K562 (cell line): Measurements from ENCODE around the gene PIGB. TPM values are rescaled to one million over a fixed set of nuclear protein-coding genes. Genes with fewer than 3 reads are reported as not detected.

Experiments used
- CBX3 ChIP-seq, 2 experiments: IDR thresholded peaks; 1 replicate in 1 of 2; 2 replicates in 1 of 2; pipeline ENCODE4 v1.6.1; 2012; ENCODE audit warnings: inconsistent platforms in 2 of 2, low read length in 2 of 2, borderline replicate concordance in 1 of 2, control low read depth in 1 of 2
- DIDO1 ChIP-seq: fragments of 450-650 bp; IDR thresholded peaks from 2 replicates; pipeline ENCODE4 v1.6.1; 2016; ENCODE audit warnings: low read depth, missing biosample characterization, missing genetic modification characterization
- FIP1L1 ChIP-seq: fragments of 200-400 bp; formaldehyde crosslinking; IDR thresholded peaks from 2 replicates; pipeline ENCODE4 v1.6.1; 2018; ENCODE audit warnings: mild to moderate bottlenecking, low read depth, low read length; ENCODE audit not compliant: poor library complexity, severe bottlenecking
- HDAC8 ChIP-seq: fragments of 450-650 bp; IDR thresholded peaks from 2 replicates; pipeline ENCODE4 v1.6.1; 2016; ENCODE audit warnings: mild to moderate bottlenecking, missing genetic modification characterization, moderate library complexity, missing compliant biosample characterization
- MEF2D ChIP-seq: conservative IDR thresholded peaks from 2 replicates; pipeline ENCODE4 v1.6.1; 2016; ENCODE audit warnings: low read depth, missing genetic modification characterization, missing compliant biosample characterization
- MYBL2 ChIP-seq, 2 experiments: fragments of 450-650 bp in 1 of 2; sonication (generic) in 1 of 2; formaldehyde crosslinking in 1 of 2; IDR thresholded peaks; 2 replicates each; pipeline versions ENCODE4 v1.6.1 to v1.8.1; 2017 to 2022; ENCODE audit warnings: borderline replicate concordance in 1 of 2, inconsistent platforms in 1 of 2, low read depth in 1 of 2, mild to moderate bottlenecking in 1 of 2, missing genetic modification reagents in 1 of 2, moderate library complexity in 1 of 2
- NCOA1 ChIP-seq: fragments of 450-650 bp; IDR thresholded peaks from 2 replicates; pipeline ENCODE4 v1.6.1; 2016; ENCODE audit warnings: low read depth
- NCOA2 ChIP-seq, 2 experiments: fragments of 450-650 bp; IDR thresholded peaks; 2 replicates each; pipeline ENCODE4 v1.6.1; 2018; ENCODE audit warnings: mild to moderate bottlenecking in 2 of 2, moderate library complexity in 1 of 2; ENCODE audit not compliant: partially characterized antibody in 2 of 2
- TBL1XR1 ChIP-seq, 2 experiments: IDR thresholded peaks; 2 replicates each; pipeline ENCODE4 v1.6.1; 2012; ENCODE audit warnings: improper control_type of control experiment in 2 of 2, low read length in 2 of 2, mild to moderate bottlenecking in 1 of 2
- TOE1 ChIP-seq, 2 experiments: fragments of 450-650 bp in 1 of 2; sonication (generic) in 1 of 2; formaldehyde crosslinking in 1 of 2; IDR thresholded peaks; 2 replicates each; pipeline versions ENCODE4 v1.7.1 to v1.8.0; 2016 to 2022; ENCODE audit warnings: borderline replicate concordance in 2 of 2, mild to moderate bottlenecking in 2 of 2, antibody characterized with exemption in 1 of 2, inconsistent platforms in 1 of 2, low read depth in 1 of 2, missing genetic modification reagents in 1 of 2, moderate library complexity in 1 of 2
- ZNF140 ChIP-seq: fragments of 250-450 bp; sonication (Bioruptor Pico); IDR thresholded peaks from 2 replicates; pipeline ENCODE4 v1.8.0; 2021; ENCODE audit warnings: moderate library complexity, mild to moderate bottlenecking, inconsistent platforms
- ZNF3 ChIP-seq: fragments of 250-450 bp; sonication (Bioruptor Pico); IDR thresholded peaks from 2 replicates; pipeline ENCODE4 v1.5.0; 2021; ENCODE audit warnings: mild to moderate bottlenecking, moderate library complexity
- ZNF830 ChIP-seq: fragments of 250-450 bp; sonication (Bioruptor Pico); IDR thresholded peaks from 2 replicates; pipeline ENCODE4 v1.5.0; 2021; ENCODE audit warnings: mild to moderate bottlenecking
- polyA plus RNA-seq, 8 experiments: library from polyadenylated mRNA; depleted of rRNA in 4 of 8; stranded (reverse) in 5 of 8; unstranded in 3 of 8; fragments of >200 nt; fragmentation: Nextera tagmentation in 2 of 8; fragmentation: Illumina TruSeq in 1 of 8; extraction: Ambion mirVana in 2 of 8; extraction: Trizol in 1 of 8; gene quantifications; 2 replicates each; pipeline versions ENCODE4 v1.2.1 to v1.2.3, GENCODE V29; 2011 to 2014; ENCODE audit warnings: inconsistent platforms in 1 of 8, missing spikeins in 1 of 8
- total RNA-seq, 7 experiments: library from RNA; depleted of rRNA in 6 of 7; stranded (reverse); fragments of >200 nt in 6 of 7; fragmentation: Illumina TruSeq in 2 of 7; extraction: Trizol in 2 of 7; gene quantifications; 2 replicates each; pipeline versions ENCODE4 v1.2.1 to v1.2.3, GENCODE V29; 2011 to 2021; ENCODE audit warnings: low replicate concordance in 1 of 7
- TF ChIP-seq, protein P1 (sequence below): fragments of 250-450 bp; sonication (Bioruptor Pico); IDR thresholded peaks from 2 replicates; pipeline ENCODE4 v1.4.0; 2020
- TF ChIP-seq, protein P2 (sequence below), 3 experiments: fragments of 200-800 bp in 1 of 3; fragments of 250-450 bp in 1 of 3; fragments of 450-650 bp in 1 of 3; sonication (Bioruptor Pico) in 1 of 3; sonication (Bioruptor generic) in 1 of 3; formaldehyde crosslinking in 1 of 3; IDR thresholded peaks; 2 replicates each; pipeline versions ENCODE4 v1.6.1 to v1.8.0; 2016 to 2022; ENCODE audit warnings: mild to moderate bottlenecking in 2 of 3, missing genetic modification characterization in 2 of 3, missing compliant biosample characterization in 1 of 3, moderate library complexity in 1 of 3

The PIGB gene
- total and polyA plus RNA-seq, 9 of the 15 experiments (the other 6 are each of a cell fraction or from before 2014, with no cell fraction given) = 9.9 to 32.3 (median 18.2) TPM

GRCh38 chr15:55318588-55319494 lies at the start of gene PIGB, which contains the start of gene PIGBOS1 (continued):
- TF ChIP-seq TOE1 (IDR thresholded peaks at IDR 0.05; ENCODE audit: borderline replicate concordance) (peak; percentile 80; the same call in 1 of the 2 replicates), TOE1 (CRISPR knock-in tag; IDR thresholded peaks at IDR 0.05; ENCODE audit: borderline replicate concordance, low read depth) (no peak), FIP1L1 (no peak), ZNF3 (no peak), NCOA2 (IDR thresholded peaks at IDR 0.05; ENCODE audit: partially characterized antibody in 2 of 2) (no peak), MYBL2 (IDR thresholded peaks at IDR 0.05; ENCODE audit: low read depth) (no peak; the same call in 1 of the 2 replicates), MYBL2 (CRISPR knock-in tag; IDR thresholded peaks at IDR 0.05; ENCODE audit: borderline replicate concordance) (no peak), DIDO1 (tag) (peak; percentile 71), TBL1XR1 (IDR thresholded peaks at IDR 0.05; ENCODE audit: low read length in 2 of 2) (peak; percentile 35 to 41; a peak in 2 of 4 replicates), ZNF140 (no peak), HDAC8 (tag) (no peak), CBX3 (IDR thresholded peaks at IDR 0.05; ENCODE audit: borderline replicate concordance in 1 of 2, low read length in 2 of 2) (no peak; a peak in 1 of 3 replicates), MEF2D (no peak), NCOA1 (no peak; the same call in 1 of the 2 replicates), ZNF830 (CRISPR knock-in tag) (no peak)
- TF ChIP-seq, protein P1, sequence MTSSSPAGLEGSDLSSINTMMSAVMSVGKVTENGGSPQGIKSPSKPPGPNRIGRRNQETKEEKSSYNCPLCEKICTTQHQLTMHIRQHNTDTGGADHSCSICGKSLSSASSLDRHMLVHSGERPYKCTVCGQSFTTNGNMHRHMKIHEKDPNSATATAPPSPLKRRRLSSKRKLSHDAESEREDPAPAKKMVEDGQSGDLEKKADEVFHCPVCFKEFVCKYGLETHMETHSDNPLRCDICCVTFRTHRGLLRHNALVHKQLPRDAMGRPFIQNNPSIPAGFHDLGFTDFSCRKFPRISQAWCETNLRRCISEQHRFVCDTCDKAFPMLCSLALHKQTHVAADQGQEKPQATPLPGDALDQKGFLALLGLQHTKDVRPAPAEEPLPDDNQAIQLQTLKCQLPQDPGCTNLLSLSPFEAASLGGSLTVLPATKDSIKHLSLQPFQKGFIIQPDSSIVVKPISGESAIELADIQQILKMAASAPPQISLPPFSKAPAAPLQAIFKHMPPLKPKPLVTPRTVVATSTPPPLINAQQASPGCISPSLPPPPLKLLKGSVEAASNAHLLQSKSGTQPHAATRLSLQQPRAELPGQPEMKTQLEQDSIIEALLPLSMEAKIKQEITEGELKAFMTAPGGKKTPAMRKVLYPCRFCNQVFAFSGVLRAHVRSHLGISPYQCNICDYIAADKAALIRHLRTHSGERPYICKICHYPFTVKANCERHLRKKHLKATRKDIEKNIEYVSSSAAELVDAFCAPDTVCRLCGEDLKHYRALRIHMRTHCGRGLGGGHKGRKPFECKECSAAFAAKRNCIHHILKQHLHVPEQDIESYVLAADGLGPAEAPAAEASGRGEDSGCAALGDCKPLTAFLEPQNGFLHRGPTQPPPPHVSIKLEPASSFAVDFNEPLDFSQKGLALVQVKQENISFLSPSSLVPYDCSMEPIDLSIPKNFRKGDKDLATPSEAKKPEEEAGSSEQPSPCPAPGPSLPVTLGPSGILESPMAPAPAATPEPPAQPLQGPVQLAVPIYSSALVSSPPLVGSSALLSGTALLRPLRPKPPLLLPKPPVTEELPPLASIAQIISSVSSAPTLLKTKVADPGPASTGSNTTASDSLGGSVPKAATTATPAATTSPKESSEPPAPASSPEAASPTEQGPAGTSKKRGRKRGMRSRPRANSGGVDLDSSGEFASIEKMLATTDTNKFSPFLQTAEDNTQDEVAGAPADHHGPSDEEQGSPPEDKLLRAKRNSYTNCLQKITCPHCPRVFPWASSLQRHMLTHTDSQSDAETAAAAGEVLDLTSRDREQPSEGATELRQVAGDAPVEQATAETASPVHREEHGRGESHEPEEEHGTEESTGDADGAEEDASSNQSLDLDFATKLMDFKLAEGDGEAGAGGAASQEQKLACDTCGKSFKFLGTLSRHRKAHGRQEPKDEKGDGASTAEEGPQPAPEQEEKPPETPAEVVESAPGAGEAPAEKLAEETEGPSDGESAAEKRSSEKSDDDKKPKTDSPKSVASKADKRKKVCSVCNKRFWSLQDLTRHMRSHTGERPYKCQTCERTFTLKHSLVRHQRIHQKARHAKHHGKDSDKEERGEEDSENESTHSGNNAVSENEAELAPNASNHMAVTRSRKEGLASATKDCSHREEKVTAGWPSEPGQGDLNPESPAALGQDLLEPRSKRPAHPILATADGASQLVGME = no peak
- TF ChIP-seq, protein P2, sequence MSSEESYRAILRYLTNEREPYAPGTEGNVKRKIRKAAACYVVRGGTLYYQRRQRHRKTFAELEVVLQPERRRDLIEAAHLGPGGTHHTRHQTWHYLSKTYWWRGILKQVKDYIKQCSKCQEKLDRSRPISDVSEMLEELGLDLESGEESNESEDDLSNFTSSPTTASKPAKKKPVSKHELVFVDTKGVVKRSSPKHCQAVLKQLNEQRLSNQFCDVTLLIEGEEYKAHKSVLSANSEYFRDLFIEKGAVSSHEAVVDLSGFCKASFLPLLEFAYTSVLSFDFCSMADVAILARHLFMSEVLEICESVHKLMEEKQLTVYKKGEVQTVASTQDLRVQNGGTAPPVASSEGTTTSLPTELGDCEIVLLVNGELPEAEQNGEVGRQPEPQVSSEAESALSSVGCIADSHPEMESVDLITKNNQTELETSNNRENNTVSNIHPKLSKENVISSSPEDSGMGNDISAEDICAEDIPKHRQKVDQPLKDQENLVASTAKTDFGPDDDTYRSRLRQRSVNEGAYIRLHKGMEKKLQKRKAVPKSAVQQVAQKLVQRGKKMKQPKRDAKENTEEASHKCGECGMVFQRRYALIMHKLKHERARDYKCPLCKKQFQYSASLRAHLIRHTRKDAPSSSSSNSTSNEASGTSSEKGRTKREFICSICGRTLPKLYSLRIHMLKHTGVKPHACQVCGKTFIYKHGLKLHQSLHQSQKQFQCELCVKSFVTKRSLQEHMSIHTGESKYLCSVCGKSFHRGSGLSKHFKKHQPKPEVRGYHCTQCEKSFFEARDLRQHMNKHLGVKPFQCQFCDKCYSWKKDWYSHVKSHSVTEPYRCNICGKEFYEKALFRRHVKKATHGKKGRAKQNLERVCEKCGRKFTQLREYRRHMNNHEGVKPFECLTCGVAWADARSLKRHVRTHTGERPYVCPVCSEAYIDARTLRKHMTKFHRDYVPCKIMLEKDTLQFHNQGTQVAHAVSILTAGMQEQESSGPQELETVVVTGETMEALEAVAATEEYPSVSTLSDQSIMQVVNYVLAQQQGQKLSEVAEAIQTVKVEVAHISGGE (CRISPR knock-in tag; IDR thresholded peaks at IDR 0.05) = peak in 1 of 3 experiments; percentile 81; a peak in 2 of 6 replicates
